Endothelial cell of umbilical vein (primary cell): ENCODE measurements around the gene TRIM2. TPM values are rescaled to one million over a fixed set of nuclear protein-coding genes. Genes with fewer than 3 reads are reported as not detected.

Experiments used
- BruUV-seq: library from RNA; stranded (reverse); fragments of 400-500 nt; replicated peaks from 2 replicates; lab custom pipeline; 2021; lab: Mats Ljungman, UMichigan
- CTCF ChIA-PET: fragments of 300-600, 350-600 bp; sonication (Branson Sonifier 250); formaldehyde crosslinking; loops from one replicate; lab custom pipeline; 2021; ENCODE audit warnings: antibody characterized with exemption, inconsistent platforms; lab: Charles Lee
- POLR2A ChIA-PET: fragments of 300-600, 350-600 bp; sonication (Branson Sonifier 250); formaldehyde crosslinking; loops from one replicate; lab custom pipeline; 2021; ENCODE audit warnings: antibody characterized with exemption, inconsistent platforms; lab: Charles Lee
- DNase-seq: peaks from one replicate; pipeline ENCODE4 v3.0.0-alpha.2; 2011; ENCODE audit warnings: low read depth, low spot score
- FAIRE-seq: peaks from 2 replicates; lab custom pipeline; 2011; peaks lifted over from hg19 to GRCh38; lab: Jason Lieb, UNC
- H2AFZ ChIP-seq: 2 replicates; pipeline ENCODE4 v1.6.0; 2012; ENCODE audit warnings: low read depth, low read length, control low read depth, inconsistent platforms
- H3K27ac ChIP-seq: 2 replicates; pipeline ENCODE4 v1.5.1; 2011; ENCODE audit warnings: low read depth, mild to moderate bottlenecking, control low read depth, low read length, moderate library complexity; ENCODE audit not compliant: insufficient read depth
- H3K27me3 ChIP-seq, 2 experiments: 2 replicates each; pipeline versions ENCODE4 v1.6.0 to v1.6.1; 2011; ENCODE audit warnings: low read length in 2 of 2, mixed read lengths in 1 of 2; ENCODE audit not compliant: control insufficient read depth in 2 of 2, insufficient read depth in 2 of 2
- H3K36me3 ChIP-seq, 2 experiments: 2 replicates in 1 of 2; 3 replicates in 1 of 2; pipeline ENCODE4 v1.5.1; 2011; ENCODE audit warnings: low read length in 2 of 2, mild to moderate bottlenecking in 1 of 2, moderate library complexity in 1 of 2; ENCODE audit not compliant: control insufficient read depth in 2 of 2, insufficient read depth in 2 of 2; ENCODE audit errors: extremely low read depth in 1 of 2
- H3K4me1 ChIP-seq: 3 replicates; pipeline ENCODE4 v1.5.1; 2011; ENCODE audit warnings: mild to moderate bottlenecking, low read length; ENCODE audit not compliant: control insufficient read depth, insufficient read depth; ENCODE audit errors: extremely low read depth
- H3K4me2 ChIP-seq: 2 replicates; pipeline ENCODE4 v1.6.1; 2011; ENCODE audit warnings: low read length, control low read depth, mixed read lengths; ENCODE audit not compliant: insufficient read depth
- H3K4me3 ChIP-seq, 3 experiments: fragments of 200-600 bp in 1 of 3; sonication (generic), shearing (Covaris generic) in 1 of 3; replicated peaks in 1 of 3; 2 replicates each; pipeline ENCODE4 v1.5.1; 2011 to 2016; ENCODE audit warnings: control low read depth in 3 of 3, low read length in 3 of 3, mild to moderate bottlenecking in 2 of 3, inconsistent platforms in 1 of 3, low read depth in 1 of 3, moderate library complexity in 1 of 3; ENCODE audit not compliant: insufficient read depth in 1 of 3
- H3K79me2 ChIP-seq: 2 replicates; pipeline ENCODE4 v1.6.0; 2012; ENCODE audit warnings: low read length, inconsistent platforms; ENCODE audit not compliant: control insufficient read depth, insufficient read depth
- H3K9ac ChIP-seq: replicated peaks from 2 replicates; pipeline ENCODE3; 2011; ENCODE audit warnings: low read length, control low read depth; ENCODE audit not compliant: insufficient read depth; ENCODE audit errors: extremely low read depth
- H3K9me1 ChIP-seq: replicated peaks from 3 replicates; pipeline ENCODE4 v1.6.0; 2011; ENCODE audit warnings: mild to moderate bottlenecking, low read length; ENCODE audit not compliant: control insufficient read depth, insufficient read depth; ENCODE audit errors: extremely low read depth
- H3K9me3 ChIP-seq: replicated peaks from 2 replicates; pipeline ENCODE4 v1.5.1; 2012; ENCODE audit warnings: low read length, inconsistent platforms; ENCODE audit not compliant: control insufficient read depth, insufficient read depth
- H4K20me1 ChIP-seq: replicated peaks from 2 replicates; pipeline ENCODE3; 2011; ENCODE audit warnings: mild to moderate bottlenecking, low read length; ENCODE audit not compliant: control insufficient read depth, insufficient read depth; ENCODE audit errors: extremely low read depth
- CTCF ChIP-seq, 2 donors: IDR thresholded peaks; 1 replicate in 1 of 2; 2 replicates in 1 of 2; pipeline ENCODE4 v1.5.1; 2011; ENCODE audit warnings: low read length in 2 of 2, mild to moderate bottlenecking in 2 of 2, moderate library complexity in 2 of 2, control low read depth in 1 of 2, inconsistent platforms in 1 of 2, low read depth in 1 of 2; ENCODE audit not compliant: insufficient read depth in 1 of 2; ENCODE audit errors: extremely low read depth in 1 of 2
- EZH2 ChIP-seq: IDR thresholded peaks from 2 replicates; pipeline ENCODE4 v1.6.1; 2012; ENCODE audit warnings: borderline replicate concordance, low read depth, mild to moderate bottlenecking, moderate library complexity, low read length, inconsistent platforms; ENCODE audit not compliant: severe bottlenecking
- FOS ChIP-seq: IDR thresholded peaks from 2 replicates; pipeline ENCODE4 v1.6.1; 2011; ENCODE audit warnings: mild to moderate bottlenecking, low read length, moderate library complexity, borderline replicate concordance; ENCODE audit not compliant: insufficient read depth
- GATA2 ChIP-seq: IDR thresholded peaks from 2 replicates; pipeline ENCODE4 v1.7.0; 2011; ENCODE audit warnings: low read depth, mild to moderate bottlenecking, moderate library complexity, mixed read lengths, low read length; ENCODE audit not compliant: insufficient read length, insufficient read depth
- JUN ChIP-seq: IDR thresholded peaks from 2 replicates; pipeline ENCODE4 v1.6.1; 2011; ENCODE audit warnings: borderline replicate concordance, low read depth; ENCODE audit not compliant: insufficient read length, insufficient read depth
- MAX ChIP-seq: IDR thresholded peaks from 2 replicates; pipeline ENCODE4 v1.6.1; 2011; ENCODE audit not compliant: insufficient read depth, insufficient read length
- MYC ChIP-seq: IDR thresholded peaks from one replicate; pipeline ENCODE4 v1.6.1; 2011; ENCODE audit warnings: mild to moderate bottlenecking, low read depth, low read length
- POLR2A ChIP-seq: IDR thresholded peaks from 2 replicates; pipeline ENCODE4 v1.6.1; 2012; ENCODE audit warnings: low read depth, mild to moderate bottlenecking, control low read depth, low read length
- POLR2AphosphoS5 ChIP-seq: IDR thresholded peaks from 2 replicates; pipeline ENCODE4 v1.6.1; 2012; ENCODE audit warnings: low read depth, mild to moderate bottlenecking, control low read depth, low read length, moderate library complexity; ENCODE audit not compliant: insufficient read depth
- dilution Hi-C: fragments of 300-500 bp; cut with MboI; formaldehyde crosslinking; loops from one replicate; pipeline ENCODE4 v1.15.0; 2019; ENCODE audit warnings: low sequenced_read_pairs; ENCODE audit not compliant: extremely low pct_ligation_motif_present
- intact Hi-C: fragments of 100-400 bp; cut with micrococcal nuclease; formaldehyde crosslinking; loops from one replicate; pipeline ENCODE4 v1.10.0; 2022
- polyA plus RNA-seq, 4 experiments: library from polyadenylated mRNA; depleted of rRNA in 3 of 4; stranded (reverse) in 3 of 4; unstranded in 1 of 4; fragments of >200 nt; gene quantifications; 2 replicates each; pipeline versions ENCODE4 v1.2.1 to v1.2.3, GENCODE V29; 2011 to 2012; ENCODE audit warnings: missing spikeins in 1 of 4
- total RNA-seq: library from RNA; stranded (reverse); gene quantifications from 2 replicates; pipeline ENCODE4 v1.2.3, GENCODE V29; 2021

TRIM2 gene
- total and polyA plus RNA-seq, 2 donors (not counting 3 experiments of a cell fraction or from before 2014, with no cell fraction given), result 6.8 to 19.7 TPM

- dilution Hi-C loops, result no loop called here
- no peak overlapping the region for H3K4me2 ChIP-seq
- intact Hi-C loops, result no loop called here
- no peak overlapping the region for H2AFZ ChIP-seq
- no peak overlapping the region for H3K9ac ChIP-seq
- ChIA-PET POLR2A (no interaction called here), CTCF (interaction anchor here (2.5 kb wide), 1 partner anchor 183 kb away, joined by 14 read pairs; no protein-coding TSS in a partner anchor)
- TF ChIP-seq POLR2AphosphoS5, result no peak
- TF ChIP-seq MYC, result no peak
- TF ChIP-seq MAX, result no peak
- no peaks in the 10 kb centered on the region for H3K27me3 ChIP-seq
- BruUV-seq, result no TSS peak
- no peaks in the 10 kb centered on the region for H3K9me3 ChIP-seq
- H4K20me1 ChIP-seq, result no peaks in the 10 kb centered on the region
- peaks cover 19% of the 10 kb centered on the region for H3K4me1 ChIP-seq
- no peak overlapping the region for H3K27ac ChIP-seq
- no peaks in the 10 kb centered on the region for H3K9me1 ChIP-seq
- no peaks in the 10 kb centered on the region for H3K36me3 ChIP-seq
- no peaks in the 10 kb centered on the region for H3K79me2 ChIP-seq
- no peak overlapping the region for H3K4me3 ChIP-seq
- FAIRE-seq (no peak), DNase-seq (no peak)
Measured at GRCh38 chr4:153325558-153325957, 121.3 kb downstream of the TRIM2 start.

GRCh38 chr4:153326513-153326912 lies 122.3 kb downstream of the TRIM2 start:
- no peak for TF ChIP-seq POLR2A
- TF ChIP-seq MAX, result no peak
- TF ChIP-seq CTCF (IDR thresholded peaks at IDR 0.05; ENCODE audit: extremely low read depth in 1 of 2, insufficient read depth in 1 of 2, low read depth in 1 of 2, low read length in 2 of 2), result no peak
- TF ChIP-seq EZH2, result no peak
- no peak for TF ChIP-seq MYC
- TF ChIP-seq POLR2AphosphoS5, result peak; percentile 23
- TF ChIP-seq FOS, result peak; percentile 60
- TF ChIP-seq GATA2, result peak; percentile 25
- TF ChIP-seq JUN, result no peak
- Histone ChIP-seq H3K4me1 (peaks cover 19% of the 10 kb centered on the region), H3K27me3 (no peaks in the 10 kb centered on the region), H3K4me3 (no peak overlapping the region), H3K4me2 (peak overlapping the region; percentile 23), H3K9ac (no peak overlapping the region), H2AFZ (no peak overlapping the region), H3K36me3 (no peaks in the 10 kb centered on the region), H3K79me2 (no peaks in the 10 kb centered on the region), H3K9me1 (no peaks in the 10 kb centered on the region), H3K27ac (no peak overlapping the region), H3K9me3 (no peaks in the 10 kb centered on the region), H4K20me1 (no peaks in the 10 kb centered on the region)
- DNase-seq (peak; percentile 37), FAIRE-seq (no peak)
- CTCF ChIA-PET, result interaction anchor here (0.8 to 2.5 kb wide), 3 partner anchors 184 to 317 kb away, joined by 3 to 14 read pairs (median 6); no protein-coding TSS in a partner anchor
- dilution Hi-C loops (no loop called here), intact Hi-C loops (no loop called here)
- no TSS peak for BruUV-seq
- POLR2A ChIA-PET, result no interaction called here
